ENCODE data around the gene BPI.

GRCh38 chr20:38306379-38306778 is 2.4 kb downstream of the BPI start:
- TF ChIP-seq CTCF (IDR thresholded peaks at IDR 0.05) (no peak), POLR2AphosphoS5 (IDR thresholded peaks at IDR 0.05) (no peak), POLR2A (IDR thresholded peaks at IDR 0.05; ENCODE audit: low read depth) (no peak)
